ENCODE results near the gene MUC5B.

- no peak for TF ChIP-seq EZH2 (IDR thresholded peaks at IDR 0.05)
- no peak for TF ChIP-seq EZH2phosphoT487 (IDR thresholded peaks at IDR 0.05)
Observed at GRCh38 chr11:1272531-1272930, 49.7 kb downstream of the MUC5B start.

Data from neural progenitor cell (in vitro differentiated cells).